Mucosa of rectum (tissue), 2 donors: ENCODE measurements around the gene PSRC1.

Source experiments
- H3K27ac ChIP-seq, 2 donors: one replicate each; pipeline ENCODE4 v1.7.0; 2013; ENCODE audit warnings: inconsistent platforms in 2 of 2, low read depth in 2 of 2, low read length in 2 of 2
- H3K27me3 ChIP-seq, 2 donors: one replicate each; pipeline ENCODE4 v1.7.0; 2013; ENCODE audit warnings: low read length in 2 of 2; ENCODE audit not compliant: control insufficient read depth in 2 of 2, insufficient read depth in 2 of 2
- H3K36me3 ChIP-seq, 2 donors: one replicate each; pipeline ENCODE4 v1.7.0; 2013; ENCODE audit warnings: low read length in 2 of 2; ENCODE audit not compliant: control insufficient read depth in 2 of 2, insufficient read depth in 2 of 2
- H3K4me1 ChIP-seq, 2 donors: one replicate each; pipeline ENCODE4 v1.7.0; 2013; ENCODE audit warnings: low read length in 2 of 2, mild to moderate bottlenecking in 1 of 2; ENCODE audit not compliant: control insufficient read depth in 2 of 2, insufficient read depth in 2 of 2
- H3K4me3 ChIP-seq, 2 donors: one replicate each; pipeline ENCODE4 v1.7.0; 2013; ENCODE audit warnings: low read length in 2 of 2
- H3K9ac ChIP-seq, 2 donors: one replicate each; pipeline ENCODE4 v1.7.0; 2013; ENCODE audit warnings: low read length in 2 of 2, low read depth in 1 of 2, mild to moderate bottlenecking in 1 of 2
- H3K9me3 ChIP-seq, 2 donors: one replicate each; pipeline ENCODE4 v1.7.0; 2013; ENCODE audit warnings: low read length in 2 of 2; ENCODE audit not compliant: control insufficient read depth in 2 of 2
- donor health status: healthy.
- donor health status: Normal muscosa, but diverticular disease.

Gene PSRC1

DNA sequence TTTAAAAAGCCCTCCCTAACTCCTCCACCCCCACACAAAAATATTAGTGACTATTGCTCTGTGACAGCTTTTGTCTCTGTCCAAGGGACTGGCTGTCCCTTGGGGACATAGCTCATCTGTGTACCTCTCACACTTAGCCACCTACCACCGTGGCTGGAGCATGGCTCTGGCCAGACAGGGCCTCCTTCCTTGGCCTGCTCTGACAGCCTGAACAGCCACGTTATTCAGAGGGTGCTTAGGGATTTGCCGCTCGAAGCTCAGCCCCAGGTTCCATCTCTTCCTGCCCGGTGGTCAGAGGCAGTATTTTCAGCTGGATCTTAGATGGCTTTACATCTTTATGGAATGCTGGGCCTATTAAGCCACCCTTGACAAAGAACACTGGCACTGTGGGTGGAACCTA is 39.7 kb downstream of the PSRC1 start:
- Histone ChIP-seq H3K36me3 (peaks cover 4 to 8% of the 10 kb centered on the region in 2 donors), H3K4me3 (no peak overlapping the region), H3K27me3 (peaks cover 4 to 6% of the 10 kb centered on the region in 2 donors), H3K4me1 (peaks cover 5 to 8% of the 10 kb centered on the region in 2 donors), H3K9me3 (no peaks in the 10 kb centered on the region), H3K27ac (no peak overlapping the region), H3K9ac (no peak overlapping the region)

DNA sequence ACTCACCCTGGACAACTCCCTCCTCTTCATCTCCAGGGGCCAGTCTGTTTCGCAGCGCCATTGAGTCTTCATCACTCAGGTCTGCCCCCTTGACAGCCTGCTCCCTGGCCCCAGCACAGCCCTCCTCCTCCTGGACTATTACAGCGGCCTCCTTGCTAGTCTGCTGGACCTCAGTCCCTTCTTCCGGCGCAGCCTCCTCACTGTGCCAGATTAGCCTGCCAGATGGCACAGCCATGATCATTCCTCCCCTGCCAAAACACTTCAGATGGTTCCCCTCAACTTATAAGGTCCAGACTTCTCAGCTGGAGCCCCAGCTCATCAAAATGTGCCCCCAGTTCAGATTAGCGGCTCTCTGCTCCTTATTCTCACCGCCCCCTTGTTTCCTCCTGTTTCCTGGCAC is 40.6 kb downstream of the PSRC1 start:
- H3K4me3 ChIP-seq: no peak overlapping the region
- H3K9ac ChIP-seq: no peak overlapping the region
- no peak overlapping the region for H3K27ac ChIP-seq
- no peaks in the 10 kb centered on the region for H3K9me3 ChIP-seq
- peaks cover 5 to 8% of the 10 kb centered on the region in 2 donors for H3K4me1 ChIP-seq
- H3K27me3 ChIP-seq: peaks cover 4 to 6% of the 10 kb centered on the region in 2 donors
- peaks cover 12 to 16% of the 10 kb centered on the region in 2 donors for H3K36me3 ChIP-seq

DNA sequence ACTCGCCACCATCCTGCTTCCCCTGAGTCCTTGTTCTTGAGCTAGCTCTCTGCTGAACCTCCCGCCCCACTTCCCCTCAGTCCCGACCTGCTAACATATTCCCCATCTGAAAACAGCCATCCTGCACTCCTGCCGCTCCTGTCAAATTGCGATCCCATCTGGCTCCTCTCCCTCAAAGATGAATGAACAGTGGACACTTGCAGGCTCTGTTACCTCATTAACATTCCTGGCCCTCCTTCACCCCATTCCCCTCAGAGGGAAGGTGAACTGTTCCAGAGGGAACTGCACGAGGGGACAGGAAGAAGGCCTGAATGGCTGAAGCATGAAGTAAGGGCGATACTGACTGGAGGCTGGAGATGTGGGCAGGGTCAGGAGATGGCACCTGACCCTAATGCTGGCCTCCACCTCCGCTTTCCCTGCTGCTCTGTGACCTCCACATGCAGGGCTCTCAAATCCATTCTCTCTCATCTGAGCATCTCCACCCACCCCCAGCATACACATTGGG is 41.1 kb downstream of the PSRC1 start:
- no peak overlapping the region for H3K27ac ChIP-seq
- H3K4me3 ChIP-seq: no peak overlapping the region
- no peaks in the 10 kb centered on the region for H3K9me3 ChIP-seq
- no peak overlapping the region for H3K9ac ChIP-seq
- peaks cover 17 to 21% of the 10 kb centered on the region in 2 donors for H3K36me3 ChIP-seq
- peaks cover 4 to 6% of the 10 kb centered on the region in 2 donors for H3K27me3 ChIP-seq
- H3K4me1 ChIP-seq: peaks cover 5 to 8% of the 10 kb centered on the region in 2 donors

DNA sequence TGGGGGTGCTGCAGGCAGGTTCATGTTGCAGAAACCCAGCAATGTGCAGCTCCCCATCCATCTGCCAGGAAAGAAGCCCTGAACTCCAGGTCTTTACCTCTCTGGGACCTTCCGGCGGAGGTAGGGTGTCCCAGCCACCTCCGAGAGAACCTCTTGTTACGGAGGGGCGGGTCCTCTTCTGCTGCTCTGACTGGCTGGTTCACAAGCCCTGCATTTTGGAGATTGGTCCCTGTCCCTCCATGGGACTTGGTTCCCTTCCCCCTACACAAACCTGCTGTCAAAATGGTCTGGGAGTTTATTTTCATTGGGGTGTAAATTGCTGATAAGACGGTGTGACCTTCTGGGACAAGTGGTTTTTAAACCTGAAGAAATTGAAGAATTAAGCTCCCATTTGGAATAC is 41.6 kb downstream of the PSRC1 start:
- H3K9ac ChIP-seq: no peak overlapping the region
- no peak overlapping the region for H3K4me3 ChIP-seq
- H3K36me3 ChIP-seq: peaks cover 23 to 27% of the 10 kb centered on the region in 2 donors
- peaks cover 5 to 8% of the 10 kb centered on the region in 2 donors for H3K4me1 ChIP-seq
- no peaks in the 10 kb centered on the region for H3K9me3 ChIP-seq
- peaks cover 4 to 5% of the 10 kb centered on the region in 2 donors for H3K27me3 ChIP-seq
- no peak overlapping the region for H3K27ac ChIP-seq

DNA sequence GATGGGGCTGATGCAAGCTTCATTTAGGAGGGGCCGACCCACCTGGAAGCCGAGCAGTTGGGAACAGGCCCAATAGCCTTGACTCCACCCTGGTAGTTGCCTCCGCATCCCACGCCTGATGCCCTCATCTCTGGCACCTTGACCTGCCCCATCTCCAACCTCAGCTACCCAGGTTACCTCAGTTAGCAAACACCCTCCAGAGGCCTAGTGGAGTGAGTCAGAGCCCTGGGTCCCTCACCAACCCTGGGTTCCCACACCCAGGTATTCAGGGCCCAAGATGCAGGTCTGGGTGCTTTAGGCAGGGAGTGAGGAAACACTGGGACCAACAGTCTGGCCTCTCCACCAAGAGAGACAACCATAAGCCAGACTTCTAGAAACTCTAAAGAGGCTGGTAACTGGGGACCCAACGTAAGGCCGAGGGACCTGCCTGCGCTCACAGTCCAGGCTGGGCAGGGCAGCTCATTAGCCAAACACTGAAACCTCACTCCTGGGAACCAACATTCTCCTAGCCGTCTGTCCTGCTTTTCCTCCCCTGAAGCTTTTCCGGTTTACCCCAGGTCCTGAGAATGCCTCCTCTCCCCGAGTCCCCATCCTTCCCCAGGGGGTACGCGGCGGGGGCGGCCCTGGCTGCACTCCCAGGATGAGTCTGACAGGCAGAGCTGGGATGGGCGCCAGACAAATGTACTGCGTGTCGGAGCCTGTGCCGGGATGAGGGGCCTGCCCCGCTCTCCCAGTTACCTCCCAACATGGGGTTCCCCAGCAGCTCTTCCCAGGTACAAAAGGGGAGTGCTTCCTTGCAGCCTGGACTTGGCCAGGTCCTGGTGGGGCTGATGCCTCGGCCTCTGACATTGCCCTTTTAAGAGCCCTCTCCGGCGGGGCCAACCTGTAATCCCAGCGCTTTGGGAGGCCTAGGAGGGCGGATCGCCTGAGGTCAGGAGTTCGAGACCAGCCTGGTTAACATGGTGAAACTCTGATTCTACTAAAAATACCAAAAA is 42.5 kb downstream of the PSRC1 start:
- Histone ChIP-seq H3K27ac (no peak overlapping the region), H3K9ac (no peak overlapping the region), H3K4me3 (peak overlapping the region; percentile 13 to 20)

DNA sequence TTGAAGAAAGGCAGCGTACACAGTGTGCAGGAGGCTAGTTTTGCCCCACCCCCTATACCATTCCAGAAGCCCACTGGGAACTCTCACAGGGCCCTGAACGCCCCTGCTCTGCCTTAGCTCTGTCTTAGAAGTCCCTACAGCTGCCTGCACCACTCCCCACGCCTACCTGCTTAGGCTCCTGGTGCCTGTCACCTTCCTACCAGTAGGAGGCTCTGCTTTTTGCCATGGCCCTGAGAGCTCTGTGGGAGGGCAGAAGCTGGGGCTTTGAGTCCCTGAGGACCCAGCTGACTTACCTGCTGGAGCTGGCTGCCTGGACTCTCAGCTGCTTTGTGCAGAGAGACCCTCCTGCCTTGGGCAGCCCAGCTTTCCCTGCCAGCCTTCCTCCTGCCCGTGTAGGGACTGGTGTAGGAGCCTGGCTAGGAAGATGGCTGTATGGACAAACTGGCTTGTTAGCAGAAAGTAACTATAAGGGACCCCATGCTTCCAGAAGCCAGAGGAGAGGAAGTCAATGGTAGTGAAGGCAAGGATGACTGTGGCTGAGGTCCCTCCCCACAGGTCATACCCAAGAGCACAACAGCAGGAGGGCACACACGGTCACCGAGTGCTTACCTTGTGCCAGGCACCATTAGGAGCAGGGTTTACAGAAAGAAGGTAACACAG is 43.4 kb downstream of the PSRC1 start:
- Histone ChIP-seq H3K9me3 (no peaks in the 10 kb centered on the region), H3K27ac (no peak overlapping the region), H3K4me1 (peaks cover 5 to 8% of the 10 kb centered on the region in 2 donors), H3K27me3 (peaks cover 3 to 4% of the 10 kb centered on the region in 2 donors), H3K36me3 (peaks cover 40 to 43% of the 10 kb centered on the region in 2 donors), H3K4me3 (no peak overlapping the region), H3K9ac (no peak overlapping the region)

More for the DNA sequence above, 42.5 kb downstream of the PSRC1 start:
- Histone ChIP-seq H3K9me3 (no peaks in the 10 kb centered on the region), H3K27me3 (peaks cover 3 to 4% of the 10 kb centered on the region in 2 donors), H3K4me1 (peaks cover 5 to 8% of the 10 kb centered on the region in 2 donors), H3K36me3 (peaks cover 32 to 36% of the 10 kb centered on the region in 2 donors)

DNA sequence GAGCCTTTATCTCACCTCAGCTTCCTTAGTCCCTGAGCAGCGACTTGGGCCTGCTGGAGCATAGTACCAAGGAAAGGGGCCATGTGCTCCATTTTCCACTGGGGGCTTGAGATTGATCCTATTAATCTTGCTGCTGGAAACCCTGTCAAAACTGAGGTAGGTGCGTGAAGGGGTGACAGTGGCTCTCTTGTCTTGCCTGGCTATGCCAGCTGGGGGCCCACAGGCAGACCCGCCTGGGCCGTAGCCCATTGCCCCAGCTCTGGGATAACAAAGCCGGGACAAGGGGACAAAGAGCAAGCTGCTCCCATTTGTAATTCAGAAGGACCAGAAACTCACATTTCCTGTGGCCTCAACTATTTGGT is 43.9 kb downstream of the PSRC1 start:
- Histone ChIP-seq H3K27ac (no peak overlapping the region), H3K36me3 (peaks cover 43% of the 10 kb centered on the region in 2 donors), H3K27me3 (peaks cover 3 to 4% of the 10 kb centered on the region in 2 donors), H3K9ac (no peak overlapping the region), H3K4me1 (peaks cover 5 to 8% of the 10 kb centered on the region in 2 donors), H3K4me3 (no peak overlapping the region), H3K9me3 (no peaks in the 10 kb centered on the region)

DNA sequence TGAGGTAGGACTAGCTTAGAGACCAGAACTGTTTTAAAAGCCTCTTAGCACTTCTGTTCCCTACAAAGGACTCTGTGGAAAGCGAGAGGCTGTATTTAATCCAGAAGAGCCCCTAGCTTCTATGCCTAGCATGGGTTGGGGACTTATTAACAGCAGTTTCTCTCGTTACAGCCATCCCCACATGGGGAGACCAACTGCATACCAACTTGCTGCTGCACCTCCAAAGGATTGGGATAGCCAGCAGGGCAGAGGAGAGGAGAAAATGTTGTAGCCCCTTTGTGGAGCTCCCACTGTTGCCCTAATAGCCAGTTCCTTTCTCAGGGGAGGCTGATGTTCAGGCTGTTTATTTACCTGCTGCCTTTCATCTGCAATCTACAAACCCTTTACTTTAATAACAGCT is 44.6 kb downstream of the PSRC1 start:
- H3K4me3 ChIP-seq: no peak overlapping the region
- peaks cover 43% of the 10 kb centered on the region in 2 donors for H3K36me3 ChIP-seq
- H3K9me3 ChIP-seq: no peaks in the 10 kb centered on the region
- H3K27ac ChIP-seq: no peak overlapping the region
- peaks cover 3 to 4% of the 10 kb centered on the region in 2 donors for H3K27me3 ChIP-seq
- peaks cover 5 to 8% of the 10 kb centered on the region in 2 donors for H3K4me1 ChIP-seq
- no peak overlapping the region for H3K9ac ChIP-seq

DNA sequence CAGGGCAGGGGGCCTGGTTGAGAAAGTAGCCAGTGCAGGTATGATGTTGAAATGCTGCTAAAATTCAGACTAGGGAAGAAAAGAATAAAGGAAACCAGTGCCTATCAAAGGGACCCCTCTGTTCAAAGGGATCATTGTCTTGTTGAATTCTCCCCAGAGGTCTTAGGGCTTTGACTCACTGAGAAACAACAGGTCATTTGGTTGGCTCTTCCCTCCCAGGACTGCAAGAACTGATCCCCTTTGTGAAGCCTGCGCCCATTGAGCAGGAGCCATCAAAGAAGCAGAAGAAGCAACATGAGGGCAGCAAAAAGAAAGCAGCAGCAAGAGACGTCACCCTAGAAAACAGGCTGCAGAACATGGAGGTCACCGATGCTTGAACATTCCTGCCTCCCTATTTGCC is 45.4 kb downstream of the PSRC1 start:
- Histone ChIP-seq H3K27ac (no peak overlapping the region), H3K4me3 (no peak overlapping the region), H3K9me3 (no peaks in the 10 kb centered on the region), H3K4me1 (peaks cover 5 to 8% of the 10 kb centered on the region in 2 donors), H3K36me3 (peaks cover 47% of the 10 kb centered on the region in 2 donors), H3K9ac (no peak overlapping the region), H3K27me3 (peaks cover 3 to 4% of the 10 kb centered on the region in 2 donors)

DNA sequence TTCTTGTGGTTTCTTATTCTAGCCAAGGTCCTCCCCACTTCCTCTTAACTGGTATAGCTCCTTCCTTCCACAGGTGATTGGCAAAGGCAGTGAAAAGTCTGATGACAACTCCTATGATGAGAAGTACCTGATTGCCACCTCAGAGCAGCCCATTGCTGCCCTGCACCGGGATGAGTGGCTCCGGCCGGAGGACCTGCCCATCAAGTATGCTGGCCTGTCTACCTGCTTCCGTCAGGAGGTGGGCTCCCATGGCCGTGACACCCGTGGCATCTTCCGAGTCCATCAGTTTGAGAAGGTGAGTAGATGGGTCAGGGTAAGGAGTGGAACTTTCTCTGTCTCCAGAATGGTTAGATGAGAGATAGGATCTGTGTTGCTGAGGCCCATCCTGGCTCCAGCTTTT is 47.8 kb downstream of the PSRC1 start:
- Histone ChIP-seq H3K4me1 (no peaks in the 10 kb centered on the region), H3K4me3 (no peak overlapping the region), H3K9ac (no peak overlapping the region), H3K27me3 (no peaks in the 10 kb centered on the region), H3K9me3 (no peaks in the 10 kb centered on the region), H3K36me3 (peaks cover 69 to 70% of the 10 kb centered on the region in 2 donors), H3K27ac (no peak overlapping the region)
